Activated CD4-positive, alpha-beta T cell treated with anti-CD3 and anti-CD28 coated beads for 4 hours (primary cell): ENCODE data around the gene SMIM11.
"Not testable (repeated sequence)": the region's sequence is repeated elsewhere in the genome, so short reads cannot be mapped to it uniquely, and the experiment has no call there.

Source experiments
- DNase-seq, 2 donors: peaks; one replicate each; pipeline ENCODE4 v3.0.0-alpha.2; 2020

The SMIM11 gene

DNA sequence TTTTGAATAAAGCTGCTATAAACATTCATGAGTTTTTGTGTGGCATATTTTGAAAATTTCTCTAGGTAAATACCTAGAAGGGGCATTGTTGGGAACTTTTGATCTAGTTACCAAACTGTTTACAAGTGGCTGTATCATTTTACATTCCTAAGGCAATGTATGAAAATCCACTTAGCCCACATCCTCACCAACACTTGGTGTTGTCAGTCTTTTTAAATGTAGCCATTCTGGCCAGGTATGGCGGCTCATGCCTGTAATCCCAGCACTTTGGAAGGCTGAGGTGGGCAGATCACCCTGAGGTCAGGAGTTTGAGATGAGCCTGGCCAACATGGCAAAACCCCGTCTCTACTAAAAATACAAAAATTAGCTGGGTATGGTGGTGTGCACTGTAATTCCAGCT lies 17.4 kb upstream of the SMIM11 start:
- no peak for DNase-seq

DNA sequence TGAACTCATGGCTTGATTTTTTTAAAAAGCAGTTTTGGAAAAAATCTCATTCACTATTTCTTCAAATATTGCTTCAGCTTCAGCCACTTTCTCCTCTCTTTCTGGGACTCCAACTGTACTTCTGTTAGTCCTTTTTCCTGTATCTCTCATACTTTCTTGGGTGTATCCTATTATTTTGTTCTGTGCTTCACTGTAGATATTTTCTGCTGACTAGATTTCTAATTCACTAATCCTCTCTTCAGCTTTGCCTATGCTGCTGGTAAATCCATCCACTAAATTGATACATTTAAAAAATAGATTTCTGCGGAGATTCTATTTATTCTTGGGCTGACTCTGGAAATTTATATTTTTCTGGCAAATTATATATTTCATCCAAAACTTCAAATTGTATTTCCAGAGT lies 16.4 kb upstream of the SMIM11 start:
- DNase-seq, result no peak

- DNase-seq, result no peak
These were observed 14.6 kb upstream of the SMIM11 start for GRCh38 chr21:34360488-34361241.

DNA sequence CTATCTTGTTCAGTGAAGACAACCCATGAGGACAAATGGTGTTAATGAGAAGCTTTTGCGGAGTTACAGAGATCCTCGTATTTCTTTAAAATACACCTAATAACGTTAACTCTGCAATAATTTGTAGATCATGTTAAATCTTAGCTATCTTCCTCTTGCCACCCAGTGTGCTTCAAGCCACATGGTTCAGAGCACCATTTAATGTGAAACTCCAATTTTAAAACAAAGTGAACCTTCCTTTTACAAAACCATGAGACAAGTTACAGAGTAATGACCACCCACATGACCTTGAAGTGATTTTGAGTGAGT lies 13.2 kb upstream of the SMIM11 start:
- DNase-seq, result no peak

DNA sequence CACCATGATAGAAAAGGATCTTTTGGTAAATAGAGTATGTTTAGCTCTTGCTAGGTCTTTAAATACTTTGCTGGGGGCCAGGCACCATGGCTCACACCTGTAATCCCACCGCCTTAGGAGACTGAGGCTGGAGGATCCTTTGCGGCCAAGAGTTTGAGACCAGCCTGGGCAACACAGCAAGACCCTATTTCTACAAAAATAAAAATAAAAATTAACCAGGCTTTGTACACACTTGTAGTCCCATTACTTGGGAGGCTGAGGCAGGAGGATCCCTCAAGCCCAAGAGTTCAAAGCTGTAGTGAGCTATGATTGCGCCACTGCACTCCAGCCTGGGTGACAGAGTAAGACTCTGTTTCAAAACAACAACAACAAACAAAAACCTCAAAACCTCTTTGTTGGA lies 12.6 kb upstream of the SMIM11 start:
- no peak for DNase-seq

- DNase-seq, result no peak
These were observed 11.6 kb upstream of the SMIM11 start, which contains the start of gene KCNE2 for GRCh38 chr21:34363733-34364132. TSS of gene KCNE2 (plus strand) at chr21:34364006. CDS start at chr21:34370479, 6,473 bp downstream.

DNA sequence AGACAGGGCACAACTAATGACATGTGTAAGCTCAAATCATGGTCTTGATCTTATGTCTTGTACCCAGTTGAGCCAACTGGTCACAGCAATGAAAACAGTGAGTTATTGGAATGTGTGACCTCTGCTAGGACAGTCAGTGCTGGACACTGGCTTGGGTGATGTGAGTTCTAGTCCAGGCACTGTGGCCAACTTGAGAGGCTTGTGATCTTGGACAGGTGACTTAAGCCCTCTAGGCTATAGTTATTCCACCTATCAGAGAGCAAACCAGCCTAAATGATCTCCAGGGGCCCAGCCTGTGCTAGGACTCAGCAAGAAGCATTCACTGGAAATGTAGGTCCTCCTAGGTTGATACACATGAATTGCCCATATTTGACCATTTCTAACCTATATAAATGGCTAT lies 10.4 kb upstream of the SMIM11 start:
- no peak for DNase-seq

DNA sequence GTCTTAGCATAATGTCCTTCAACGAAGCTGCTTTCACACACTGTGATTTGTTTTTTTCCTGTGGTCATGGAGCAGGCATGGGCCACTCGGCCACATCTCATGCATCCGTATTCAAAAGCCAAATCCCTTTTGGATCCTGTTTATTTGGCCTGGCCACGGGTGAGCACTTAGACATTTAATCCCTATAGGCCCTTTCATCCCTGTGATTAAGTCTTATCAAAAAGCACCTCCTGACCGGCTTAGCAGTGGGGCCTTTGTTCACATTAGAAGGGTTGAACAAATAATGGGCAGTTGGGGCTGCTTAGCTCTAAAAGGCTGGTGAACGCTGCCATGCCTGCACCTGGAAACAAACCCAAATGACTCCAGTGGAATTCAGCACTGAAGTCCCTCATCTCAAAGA lies 9.5 kb upstream of the SMIM11 start:
- DNase-seq, result no peak

DNA sequence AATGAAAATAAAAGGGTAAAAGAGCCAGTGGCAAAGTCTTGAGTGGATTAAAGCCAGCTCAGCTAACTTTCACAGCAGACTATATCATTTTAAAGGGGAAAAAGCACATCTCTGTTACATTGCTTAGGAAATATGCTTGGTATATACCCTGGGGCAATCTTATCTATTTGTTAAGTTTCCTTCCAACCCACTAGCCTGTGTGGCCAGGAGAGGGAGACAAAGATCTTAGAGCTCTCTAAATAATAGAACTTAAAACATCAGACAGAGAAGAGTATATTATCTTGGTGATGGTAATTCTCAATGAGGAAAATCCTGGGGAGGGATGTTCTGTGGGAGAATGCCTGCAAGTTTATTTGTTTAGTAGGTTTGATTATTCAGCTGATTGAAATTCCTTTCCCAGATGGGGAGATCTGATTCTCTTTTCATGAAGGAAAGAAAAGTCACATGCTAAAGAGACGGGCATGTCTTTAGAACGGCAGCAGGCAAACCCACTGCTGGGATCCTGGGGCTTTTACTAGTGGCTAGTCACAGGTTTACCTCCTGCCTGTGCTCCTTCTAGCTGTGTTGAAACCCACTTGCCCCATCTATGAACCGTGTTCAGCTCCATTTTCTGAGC lies 7.9 kb upstream of the SMIM11 start:
- peak; percentile 19 to 49 for DNase-seq

DNA sequence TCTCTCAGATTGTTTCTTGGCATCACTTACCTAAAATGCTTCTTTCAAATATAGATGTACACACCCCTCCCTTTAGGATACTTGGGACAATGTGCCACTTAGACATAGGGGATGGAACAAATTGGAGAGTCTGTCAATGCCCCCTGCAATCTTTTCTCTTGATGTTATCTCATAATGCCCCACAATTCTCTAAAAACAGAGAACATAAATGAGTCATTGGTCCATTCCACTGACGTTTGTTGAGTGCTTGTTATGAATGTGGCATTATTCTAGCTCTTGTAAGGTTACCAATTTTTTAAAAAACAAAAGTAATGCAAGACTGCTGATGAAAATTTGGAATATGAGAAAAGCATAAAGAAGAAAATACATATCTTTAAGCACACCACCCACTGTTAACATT lies 5.6 kb upstream of the SMIM11 start:
- no peak for DNase-seq

- DNase-seq, result no peak
These were observed 3.0 kb upstream of the SMIM11 start for GRCh38 chr21:34372321-34372720.

DNA sequence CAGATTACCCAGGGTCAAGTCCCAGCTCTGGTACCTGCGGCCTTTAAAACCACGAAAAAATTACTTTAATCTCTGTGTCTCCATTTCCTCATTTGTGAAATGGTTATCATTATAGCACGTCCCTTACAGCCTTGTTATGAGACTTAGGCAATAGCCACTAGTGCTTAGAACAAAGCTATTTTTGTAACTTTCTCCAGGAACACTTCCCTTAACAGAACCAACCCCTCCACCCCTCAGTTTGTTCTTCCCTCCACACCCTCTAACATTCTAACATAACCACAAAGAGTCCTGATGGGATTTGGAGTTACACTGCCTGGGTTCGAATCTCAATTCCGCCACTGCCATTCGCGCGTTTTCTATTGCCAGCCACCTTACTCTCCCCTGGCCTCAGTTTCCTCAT lies 845 bp upstream of the SMIM11 start:
- DNase-seq, result not testable (repeated sequence)

DNA sequence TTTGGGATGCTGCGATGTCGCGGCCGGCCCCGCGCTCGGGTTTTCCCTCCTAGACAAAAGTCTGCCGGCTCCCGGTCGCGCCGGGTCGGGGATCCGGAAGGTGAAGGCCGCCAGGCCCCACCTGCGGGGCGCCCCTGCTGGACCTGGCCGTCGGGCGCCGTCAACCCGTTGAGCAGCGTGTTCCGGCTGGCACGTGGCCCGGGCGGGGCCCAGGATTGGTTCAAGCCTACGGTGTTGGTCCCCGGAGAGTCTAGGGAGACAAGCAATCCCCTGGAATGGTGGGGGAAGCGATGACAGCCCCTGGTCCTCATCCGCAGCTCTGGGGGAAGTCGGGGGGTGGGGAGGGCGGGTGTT lies 289 bp downstream of the SMIM11 start:
- not testable (repeated sequence) for DNase-seq

DNA sequence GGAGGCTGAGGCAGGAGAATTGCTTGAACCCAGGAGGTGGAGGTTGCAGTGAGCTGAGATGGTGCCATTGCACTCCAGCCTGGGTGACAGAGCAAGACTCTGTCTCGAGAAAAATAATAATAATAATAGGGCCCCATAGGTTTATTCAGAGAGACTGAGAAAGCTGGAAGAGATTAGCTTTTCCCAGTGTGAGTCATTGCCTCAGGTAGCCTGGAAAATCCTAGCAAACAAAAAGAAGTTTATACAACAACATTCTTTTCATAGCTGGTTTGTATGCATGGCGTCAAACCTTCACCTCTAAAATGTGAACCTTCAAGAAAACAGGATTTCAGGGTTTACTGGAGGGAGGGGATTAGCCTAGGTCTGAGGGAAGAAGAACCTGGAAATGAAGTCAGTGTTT lies 7.8 kb downstream of the SMIM11 start:
- not testable (repeated sequence) for DNase-seq

- DNase-seq, result not testable (repeated sequence)
These were observed 8.6 kb downstream of the SMIM11 start for GRCh38 chr21:34383724-34384415.

GRCh38 chr21:34400522-34400921 lies 25.2 kb downstream of the SMIM11 start:
- not testable (repeated sequence) for DNase-seq

GRCh38 chr21:34404742-34405141 lies 29.4 kb downstream of the SMIM11 start:
- DNase-seq, result not testable (repeated sequence)

GRCh38 chr21:34405686-34406085 lies 30.4 kb downstream of the SMIM11 start:
- not testable (repeated sequence) for DNase-seq

- not testable (repeated sequence) for DNase-seq
These were observed 30.8 kb downstream of the SMIM11 start for GRCh38 chr21:34406102-34406501.

DNA sequence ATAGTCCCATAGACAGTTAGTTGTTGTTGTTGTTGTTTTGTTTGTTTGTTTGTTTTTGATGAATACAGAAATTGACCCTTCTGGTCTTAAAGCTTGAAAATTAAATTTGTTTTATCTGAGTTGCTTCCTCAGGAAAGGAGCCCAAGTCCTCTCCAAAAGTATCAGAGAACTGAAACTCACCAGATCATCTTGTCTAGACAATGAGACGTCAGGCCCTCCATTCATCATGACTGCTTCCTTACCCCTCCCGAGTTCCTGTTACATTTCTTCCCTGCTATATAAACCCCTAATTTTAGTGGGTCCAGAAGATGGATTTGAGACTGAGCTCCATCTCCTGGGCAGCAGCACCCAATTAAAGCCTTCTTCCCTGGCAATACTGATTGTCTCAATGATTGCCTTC lies 31.4 kb downstream of the SMIM11 start:
- not testable (repeated sequence) for DNase-seq

DNA sequence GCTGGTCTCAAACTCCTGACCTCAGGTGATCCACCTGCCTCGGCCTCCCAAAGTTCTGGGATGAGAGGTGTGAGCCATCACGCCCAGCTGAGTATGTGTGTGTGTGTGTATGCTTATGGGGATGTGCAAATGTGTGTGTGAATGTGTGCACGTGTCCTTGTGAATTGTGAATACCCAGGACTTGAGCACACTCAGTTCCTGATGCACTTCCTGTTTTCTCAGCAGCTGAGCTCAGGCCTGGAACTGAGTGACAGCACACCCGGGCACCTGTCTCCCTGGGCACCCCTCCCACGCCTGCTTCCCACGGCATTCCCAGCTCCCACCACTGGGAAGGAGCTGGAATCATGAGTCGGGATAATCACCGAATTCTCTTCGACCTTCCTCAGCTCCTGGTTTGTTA lies 32.0 kb downstream of the SMIM11 start:
- DNase-seq, result not testable (repeated sequence)

DNA sequence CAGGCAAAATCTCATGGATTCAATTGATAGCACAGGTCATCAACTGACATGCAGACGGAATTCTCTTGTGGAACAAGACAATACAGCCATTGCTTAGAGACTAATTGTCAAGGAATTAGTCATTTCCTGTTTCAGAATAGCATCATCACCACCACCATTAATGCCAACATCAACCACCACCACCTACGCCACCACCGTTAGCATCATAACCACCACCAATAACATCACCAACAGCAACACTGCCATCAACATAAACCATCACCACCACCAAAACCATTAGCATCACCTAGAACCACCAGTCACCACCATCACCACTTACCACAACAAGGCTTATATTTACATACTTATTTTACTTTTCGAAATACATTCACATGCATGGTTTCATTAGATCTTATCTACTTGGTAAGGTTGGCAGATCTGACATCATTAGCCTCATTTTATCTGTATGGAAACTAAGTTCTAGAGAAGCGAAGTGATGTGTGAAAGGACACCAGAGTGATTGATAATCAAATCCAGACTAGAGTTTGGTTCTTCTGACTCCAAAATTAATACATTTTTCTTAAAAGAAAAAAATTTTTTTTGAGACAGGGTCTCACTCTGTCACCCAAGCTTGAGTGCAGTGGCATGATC lies 42.3 kb downstream of the SMIM11 start:
- not testable (repeated sequence) for DNase-seq

DNA sequence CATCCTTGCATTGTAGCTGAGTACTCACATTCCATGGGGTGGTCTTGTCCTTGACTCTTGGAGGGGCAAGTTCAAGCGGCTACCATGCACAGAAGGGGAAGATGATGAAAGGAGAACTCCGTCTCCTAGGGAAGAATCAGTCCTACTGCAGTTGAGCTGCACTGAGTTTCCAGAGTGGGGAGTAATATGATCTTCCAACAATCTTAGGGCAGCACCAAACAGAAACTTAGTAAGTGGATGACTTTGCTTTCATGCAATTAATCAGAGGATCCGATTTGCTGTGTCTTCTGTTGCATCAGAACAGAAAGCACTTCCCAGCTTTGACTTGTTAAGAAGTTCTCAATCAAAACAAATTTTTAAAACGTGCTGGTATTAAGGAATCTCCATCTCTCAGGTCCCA lies 48.5 kb downstream of the SMIM11 start, which contains the start of gene SMIM34:
SMIM34 (minus strand) TSS at position 147 of the 400 bp plus-strand sequence; CDS start at position 35, 112 bp downstream.
- DNase-seq, result not testable (repeated sequence)

GRCh38 chr21:34427339-34427738 lies 52.0 kb downstream of the SMIM11 start:
- DNase-seq, result not testable (repeated sequence)
